Fibroblast of lung (primary cell): ENCODE data around the gene LGALS8.

ENCODE experiments used
- CTCF ChIP-seq, 2 donors: IDR thresholded peaks in 1 of 2; conservative IDR thresholded peaks in 1 of 2; 1 replicate in 1 of 2; 2 replicates in 1 of 2; pipeline ENCODE4 v1.5.1; 2011 to 2012; ENCODE audit warnings: low read length in 2 of 2, control low read depth in 1 of 2, inconsistent platforms in 1 of 2, low read depth in 1 of 2, mild to moderate bottlenecking in 1 of 2
- EZH2 ChIP-seq: IDR thresholded peaks from 2 replicates; pipeline ENCODE4 v1.5.1; 2012; ENCODE audit warnings: low read length, control low read depth, mild to moderate bottlenecking; ENCODE audit errors: missing control alignments

GRCh38 chr1:236497908-236498307 is 25.9 kb upstream of the LGALS8 start:
- no peak for TF ChIP-seq CTCF (conservative IDR thresholded peaks at IDR 0.05 in 1 of 2, IDR thresholded peaks at IDR 0.05 in 1 of 2; ENCODE audit: low read depth in 1 of 2, low read length in 2 of 2)
- no peak for TF ChIP-seq EZH2
